ENCODE results near the gene SCAF4.

The SCAF4 gene

GRCh38 chr21:31731857-31732596, at the start of gene SCAF4:
SCAF4 (minus strand) TSS chr21:31732118; CDS start chr21:31731692, 426 bp downstream.
- no peak for TF ChIP-seq CTCF (IDR thresholded peaks at IDR 0.05; ENCODE audit: low read depth, low read length, missing control alignments)
- in situ Hi-C loops (cut with HindIII; ENCODE audit: low sequenced_read_pairs) = no loop called here
- DNase-seq (ENCODE audit: low read depth) = peak; percentile 66
- peak within 1 kb of the TSS; percentile 82 for H3K4me3 ChIP-seq (ENCODE audit: low read depth, low read length)

- no peak overlapping the region for H3K4me3 ChIP-seq (ENCODE audit: low read depth, low read length)
- in situ Hi-C loops (cut with HindIII; ENCODE audit: low sequenced_read_pairs) = no loop called here
- no peak for TF ChIP-seq CTCF (IDR thresholded peaks at IDR 0.05; ENCODE audit: low read depth, low read length, missing control alignments)
- DNase-seq (ENCODE audit: low read depth) = no peak
Measured at GRCh38 chr21:31780944-31781343, 49.0 kb upstream of the SCAF4 start.

- no peak for DNase-seq (ENCODE audit: low read depth)
- no peak for TF ChIP-seq CTCF (IDR thresholded peaks at IDR 0.05; ENCODE audit: low read depth, low read length, missing control alignments)
- in situ Hi-C loops (cut with HindIII; ENCODE audit: low sequenced_read_pairs) = no loop called here
- H3K4me3 ChIP-seq (ENCODE audit: low read depth, low read length) = no peak overlapping the region
Measured at GRCh38 chr21:31778546-31778945, 46.6 kb upstream of the SCAF4 start.

GRCh38 chr21:31777857-31778256, 45.9 kb upstream of the SCAF4 start:
- no peak for DNase-seq (ENCODE audit: low read depth)
- no peak for TF ChIP-seq CTCF (IDR thresholded peaks at IDR 0.05; ENCODE audit: low read depth, low read length, missing control alignments)
- in situ Hi-C loops (cut with HindIII; ENCODE audit: low sequenced_read_pairs) = no loop called here
- H3K4me3 ChIP-seq (ENCODE audit: low read depth, low read length) = no peak overlapping the region

- no peak for DNase-seq (ENCODE audit: low read depth)
- in situ Hi-C loops (cut with HindIII; ENCODE audit: low sequenced_read_pairs) = no loop called here
- no peak for TF ChIP-seq CTCF (IDR thresholded peaks at IDR 0.05; ENCODE audit: low read depth, low read length, missing control alignments)
- no peak overlapping the region for H3K4me3 ChIP-seq (ENCODE audit: low read depth, low read length)
Measured at GRCh38 chr21:31774031-31774430, 42.1 kb upstream of the SCAF4 start.

- no peak for TF ChIP-seq CTCF (IDR thresholded peaks at IDR 0.05; ENCODE audit: low read depth, low read length, missing control alignments)
- no peak for DNase-seq (ENCODE audit: low read depth)
- in situ Hi-C loops (cut with HindIII; ENCODE audit: low sequenced_read_pairs) = no loop called here
Measured at GRCh38 chr21:31772674-31773555, 41.0 kb upstream of the SCAF4 start.

More at GRCh38 chr21:31772674-31773555, 41.0 kb upstream of the SCAF4 start:
- H3K4me3 ChIP-seq (ENCODE audit: low read depth, low read length) = no peak overlapping the region
